NK-92 (cell line): ENCODE measurements around the gene KCNE4.

Source experiments
- DNase-seq: peaks from one replicate; lab custom pipeline; 2025; ENCODE audit not compliant: unreplicated experiment; lab: John Stamatoyannopoulos, UW

Gene KCNE4

GRCh38 chr2:223083402-223084070 lies 31.5 kb downstream of the KCNE4 start:
- DNase-seq: no peak

DNA sequence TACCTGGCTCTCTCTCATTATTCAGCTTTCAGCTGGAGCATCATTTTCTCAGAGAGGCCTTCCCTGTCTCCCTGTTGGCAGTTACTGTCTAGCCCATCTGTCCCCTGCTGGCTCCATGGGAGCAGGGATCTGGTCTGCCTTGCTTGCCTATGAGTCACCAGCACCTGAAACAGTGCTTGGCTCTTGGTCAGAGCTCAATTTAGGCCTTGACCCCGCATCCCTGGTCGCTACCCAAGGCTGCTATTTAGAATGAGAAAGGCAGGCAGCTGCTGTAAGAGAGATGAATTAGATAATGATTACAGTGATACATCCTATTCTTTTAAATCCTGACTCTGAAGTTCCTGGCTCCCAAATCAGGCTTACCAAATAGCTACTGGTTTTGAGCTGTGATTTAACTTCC lies 32.9 kb downstream of the KCNE4 start:
- no peak for DNase-seq

DNA sequence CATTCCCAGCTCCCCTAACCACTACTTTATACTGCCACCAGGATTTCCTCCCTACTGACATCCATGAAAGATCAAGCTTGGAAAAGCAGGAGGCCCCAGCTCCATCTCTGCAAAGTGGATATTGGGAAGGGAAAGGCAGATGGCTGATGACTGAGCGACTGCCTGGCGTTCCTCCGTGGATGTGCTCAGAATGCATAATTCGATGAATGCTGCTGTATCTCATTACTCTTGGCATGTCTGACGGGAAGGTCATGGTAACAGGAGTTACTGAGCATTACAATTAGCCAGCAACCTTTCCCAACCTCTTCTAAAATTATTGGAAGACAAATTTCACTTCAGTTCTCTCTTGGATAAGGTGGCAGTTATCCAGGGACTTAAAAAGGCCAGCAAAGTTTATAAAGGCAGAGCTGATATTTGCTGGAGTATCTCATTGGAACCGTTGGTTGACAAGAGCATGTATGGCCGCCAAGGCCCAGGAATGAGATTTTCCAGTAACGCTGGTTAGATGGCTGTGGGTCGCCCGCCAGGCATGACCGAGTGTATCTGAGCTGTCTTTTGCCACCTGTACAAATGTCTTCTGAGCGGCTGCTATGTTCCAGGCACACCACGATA lies 34.5 kb downstream of the KCNE4 start:
- DNase-seq: no peak

- DNase-seq: no peak
Measured at GRCh38 chr2:223087466-223087865, 35.5 kb downstream of the KCNE4 start.

- DNase-seq: no peak
Measured at GRCh38 chr2:223088866-223089265, 36.9 kb downstream of the KCNE4 start.

DNA sequence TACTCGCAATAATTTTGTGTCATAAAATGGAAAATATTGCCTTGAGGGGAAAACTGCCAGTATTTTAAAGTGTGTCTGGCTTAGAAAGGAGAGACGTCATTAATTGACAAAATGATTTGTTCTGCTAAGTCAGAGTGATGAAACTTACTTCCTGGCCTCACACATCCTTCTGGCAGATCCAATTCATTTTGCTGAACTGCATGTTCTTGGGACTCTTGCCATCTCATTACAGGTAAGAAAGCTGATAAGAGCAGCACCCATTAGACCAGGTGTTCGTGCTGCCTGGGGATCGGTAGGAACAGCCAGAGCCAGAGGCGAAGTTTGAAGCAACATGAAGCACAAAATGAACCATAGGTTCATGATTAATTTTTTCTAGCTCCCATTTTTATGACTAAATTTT lies 38.0 kb downstream of the KCNE4 start:
- no peak for DNase-seq

DNA sequence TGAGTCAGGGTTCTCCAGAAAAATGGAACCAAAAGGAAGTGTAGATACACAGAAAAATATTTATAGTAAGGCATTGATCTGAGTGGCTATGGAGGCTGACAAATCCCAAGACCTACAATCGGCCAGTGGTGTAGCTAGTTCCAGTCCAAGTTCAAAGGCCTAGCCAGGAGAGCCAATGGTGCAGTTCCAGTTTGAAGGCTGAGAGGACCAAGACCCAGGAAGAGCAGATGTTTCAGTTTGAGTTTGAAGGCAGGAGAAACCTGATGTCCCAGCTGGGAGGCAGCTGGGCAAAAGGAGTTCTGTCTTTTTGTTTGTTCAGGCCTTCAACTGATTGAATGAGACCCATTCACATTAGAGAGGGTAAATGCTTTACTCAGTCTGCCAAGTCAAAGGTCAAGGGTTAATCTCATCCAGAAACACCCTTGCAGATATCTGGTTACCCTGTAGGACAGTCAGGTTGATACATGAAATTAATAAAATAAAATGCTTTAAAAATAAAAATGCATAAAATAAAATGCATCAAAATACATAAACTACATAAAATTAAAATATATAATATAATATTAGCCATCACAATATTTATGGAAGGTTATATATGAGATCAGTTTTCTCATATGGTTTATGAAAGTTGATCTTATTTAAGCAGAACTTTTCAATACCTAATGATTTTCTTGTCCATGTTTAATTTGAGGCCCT lies 38.7 kb downstream of the KCNE4 start:
- DNase-seq: no peak

DNA sequence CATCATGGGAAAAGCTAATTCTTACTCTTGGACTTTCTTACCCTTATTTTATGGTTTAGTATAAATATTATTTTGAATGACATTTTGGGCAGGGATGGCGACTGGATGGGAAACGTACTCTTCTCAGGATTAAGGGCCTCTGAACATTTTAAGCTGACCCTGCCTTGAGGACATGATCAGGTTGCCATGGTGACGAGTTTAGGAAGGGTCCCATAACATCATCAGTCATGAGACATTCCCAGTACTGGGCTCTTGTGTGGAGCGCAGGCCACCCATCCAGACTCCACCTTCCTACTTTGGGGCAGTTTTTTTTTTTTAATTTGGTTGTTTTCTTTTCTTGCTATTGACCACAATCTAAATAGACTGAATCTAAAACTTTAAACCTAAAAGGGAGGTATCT lies 40.7 kb downstream of the KCNE4 start:
- no peak for DNase-seq

DNA sequence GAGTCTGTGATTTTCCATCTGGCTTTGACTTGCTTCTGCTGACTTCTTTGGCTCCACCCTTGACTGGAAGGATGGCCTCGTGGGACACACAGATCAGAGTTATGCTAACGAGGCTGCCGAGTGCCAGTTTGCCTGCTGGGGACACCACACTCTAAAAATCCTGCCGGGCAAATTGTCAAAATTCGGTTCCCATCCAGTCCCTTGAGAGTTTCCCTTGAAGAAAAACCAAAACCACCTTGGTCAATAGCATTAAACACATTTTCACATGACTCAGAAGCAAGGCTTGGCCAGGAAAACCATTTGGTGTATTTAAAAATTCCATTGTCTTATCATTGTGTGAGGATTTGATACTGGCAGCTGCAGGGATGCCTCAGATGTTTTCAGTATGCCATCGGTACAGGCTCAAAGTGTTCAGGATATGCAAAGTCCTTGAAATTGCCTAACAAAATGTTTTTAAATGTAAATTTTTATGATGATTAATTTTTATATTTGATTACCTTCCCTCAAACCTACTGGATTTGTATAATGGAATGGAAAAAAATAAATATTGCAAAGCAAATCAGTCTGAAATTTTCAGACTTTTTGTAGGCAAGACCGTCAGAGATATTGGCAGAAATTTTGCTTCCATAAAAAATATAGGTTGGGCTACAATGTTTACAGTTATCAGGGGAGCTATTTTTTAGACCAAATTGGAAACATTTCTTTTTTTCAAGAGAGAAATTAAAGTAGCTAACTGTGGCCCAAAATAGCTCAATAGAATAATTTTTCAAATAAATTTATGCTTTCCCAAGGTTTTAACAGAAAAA lies 41.6 kb downstream of the KCNE4 start:
- no peak for DNase-seq

DNA sequence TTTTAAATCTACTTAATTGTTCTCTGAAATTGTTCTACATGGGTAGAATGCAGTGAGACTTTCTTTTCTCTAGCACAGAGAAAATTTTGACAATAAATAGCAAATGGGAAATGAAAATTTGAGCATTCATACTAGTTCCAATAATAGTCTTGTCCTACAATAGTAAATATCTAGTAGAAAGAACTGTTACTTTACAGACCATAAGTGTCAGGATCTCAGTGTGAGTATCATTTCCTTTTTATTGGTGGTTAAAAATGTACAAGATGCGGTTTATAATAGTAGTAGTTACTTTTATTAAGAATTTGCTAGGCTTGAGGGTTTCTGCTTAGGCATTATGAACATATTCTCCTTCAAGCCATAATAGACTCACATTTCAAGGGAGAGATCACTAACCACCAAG lies 43.2 kb downstream of the KCNE4 start:
- DNase-seq: no peak

DNA sequence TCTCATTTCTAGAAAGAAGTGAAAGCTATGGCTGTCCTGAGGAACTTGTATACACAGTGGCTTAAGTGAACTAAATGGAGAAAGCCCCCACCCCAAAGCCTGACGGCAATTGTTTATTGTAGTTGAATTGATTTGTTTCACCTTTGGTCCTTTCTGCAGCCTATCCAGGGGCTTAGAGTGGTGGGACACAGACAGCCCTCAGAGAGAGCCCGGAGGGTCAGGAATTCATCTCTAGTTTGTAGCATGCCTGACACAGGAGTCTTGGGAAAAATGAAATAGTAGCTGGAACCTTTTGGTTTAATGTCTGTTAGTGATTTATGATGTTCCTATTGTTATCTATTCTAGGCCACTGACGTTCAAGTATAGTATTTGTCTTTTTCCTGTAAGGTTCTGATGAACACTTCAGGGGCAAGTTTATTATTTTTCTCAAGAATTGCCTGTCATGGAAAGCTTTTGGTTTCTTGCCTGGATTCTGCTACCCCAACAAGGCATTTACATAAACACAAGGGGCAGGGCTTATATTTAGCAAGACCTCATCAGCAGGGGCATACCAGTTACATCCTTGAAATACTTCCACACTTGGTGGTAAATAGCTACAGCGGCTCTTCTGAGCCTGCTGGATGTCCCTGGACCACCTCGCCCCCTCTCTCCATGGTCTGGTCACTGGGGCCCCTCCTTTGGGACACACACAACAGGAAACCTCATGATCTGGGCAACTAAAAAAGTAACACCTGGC lies 44.4 kb downstream of the KCNE4 start:
- DNase-seq: no peak

DNA sequence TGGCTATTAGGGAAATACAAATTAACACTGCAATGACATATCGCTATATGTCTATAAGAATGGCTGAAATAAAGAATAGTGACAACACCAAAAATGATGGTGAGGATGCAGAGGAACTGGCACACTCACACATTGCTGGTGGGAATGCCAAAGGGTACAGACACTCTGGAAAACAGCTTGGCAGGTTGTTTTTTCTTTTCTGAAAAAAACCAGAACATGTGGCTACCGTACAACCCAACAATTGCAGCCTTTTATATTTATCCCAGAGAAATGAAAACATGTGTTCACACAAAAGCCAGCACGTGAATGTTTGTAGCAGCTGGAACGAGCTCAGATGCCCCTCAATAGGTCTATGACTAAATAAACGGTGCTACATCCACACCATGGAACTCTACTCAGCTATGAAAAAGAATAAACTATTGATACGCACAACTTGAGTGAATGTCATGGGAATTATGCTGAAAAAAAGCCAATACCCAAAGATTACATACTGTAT lies 45.9 kb downstream of the KCNE4 start:
- no peak for DNase-seq

DNA sequence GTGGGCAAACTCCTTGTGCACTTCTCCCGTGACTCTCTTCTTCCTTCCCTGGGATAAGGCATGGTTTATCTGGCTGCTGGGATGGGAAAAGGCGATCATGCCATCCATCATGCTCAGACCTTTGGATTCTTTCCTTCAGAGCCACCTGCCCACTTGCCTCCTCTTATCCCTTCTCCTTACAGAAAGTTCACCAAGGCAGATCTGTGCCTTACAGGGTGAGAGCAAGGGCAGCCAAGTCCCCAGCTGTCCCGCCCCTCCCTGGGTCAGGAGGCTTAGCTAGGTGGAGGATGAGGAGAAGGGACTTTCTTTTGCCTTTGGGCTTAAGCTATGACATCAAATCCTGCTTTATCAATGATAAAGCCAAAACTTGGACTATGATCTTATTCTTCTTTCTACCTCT lies 47.6 kb downstream of the KCNE4 start:
- no peak for DNase-seq

DNA sequence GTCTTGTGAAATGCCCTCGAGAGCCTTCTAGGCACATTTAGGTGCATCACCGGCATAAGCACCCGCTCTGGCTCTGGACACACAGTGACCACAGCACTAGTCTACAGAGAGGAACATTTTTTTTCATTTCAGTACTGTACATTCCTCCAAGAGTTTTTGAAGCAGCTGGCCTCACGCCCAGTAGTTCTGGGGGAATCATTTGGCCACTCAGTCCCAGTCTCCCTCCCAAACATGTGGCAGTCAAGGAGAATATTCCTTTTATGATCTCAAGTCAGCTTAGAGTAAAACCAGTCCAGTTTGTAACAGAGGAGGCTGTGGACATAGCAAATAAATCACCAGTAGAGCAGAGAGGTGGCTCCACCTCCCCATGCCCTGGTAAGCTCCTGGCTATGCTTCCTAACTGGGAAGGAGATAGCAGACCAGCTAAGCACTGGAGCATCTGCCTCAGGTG lies 48.1 kb downstream of the KCNE4 start:
- DNase-seq: no peak

- no peak for DNase-seq
Measured at GRCh38 chr2:223101340-223102039, 49.5 kb downstream of the KCNE4 start.

- DNase-seq: no peak
Measured at GRCh38 chr2:223102040-223102400, 50.0 kb downstream of the KCNE4 start.

GRCh38 chr2:223102450-223102849 lies 50.5 kb downstream of the KCNE4 start:
- DNase-seq: no peak

DNA sequence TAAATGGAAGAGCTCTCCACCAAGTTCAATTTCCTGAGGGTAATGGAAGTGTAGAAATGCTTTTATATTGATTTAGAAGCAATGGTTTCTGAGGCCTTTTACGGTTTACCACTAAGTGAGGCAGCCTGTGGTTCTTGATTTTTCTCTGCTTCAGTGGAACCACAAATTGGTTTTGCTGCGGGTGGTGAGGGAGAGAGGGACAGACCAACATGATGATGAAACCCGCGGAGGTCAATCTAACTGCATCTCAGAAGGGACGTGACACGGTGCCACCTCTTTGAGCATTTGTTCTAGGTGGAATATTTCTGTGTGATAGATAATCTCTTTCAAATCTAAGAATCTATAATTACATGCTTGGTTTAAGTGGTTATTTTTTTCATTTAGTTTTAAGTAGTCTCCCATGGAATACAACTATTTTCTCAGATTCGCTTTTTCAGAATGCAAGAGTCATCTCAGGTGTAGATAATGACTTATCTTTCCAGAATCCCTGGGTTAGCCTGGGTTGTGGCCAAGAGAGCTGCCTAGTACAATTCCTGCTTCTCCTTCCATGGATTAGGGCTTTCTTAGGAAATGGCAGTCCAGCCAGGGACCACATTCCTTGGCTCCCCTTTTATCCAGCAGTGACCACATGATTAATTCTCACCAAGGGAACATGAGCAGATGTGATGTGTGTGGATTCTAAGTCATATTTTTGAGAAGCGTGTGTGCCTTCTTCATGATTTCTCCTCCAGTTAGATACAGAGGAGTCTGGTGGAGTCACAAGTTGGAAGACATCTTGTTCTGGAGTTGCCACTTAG lies 52.5 kb downstream of the KCNE4 start:
- no peak for DNase-seq
